HEK293 (cell line): ENCODE data around the gene NID2.

ENCODE experiments used
- CTCF ChIA-PET: fragments of 350-600 bp; formaldehyde crosslinking; extraction: SDS; loops from one replicate; lab custom pipeline; 2021; ENCODE audit warnings: antibody characterized with exemption; lab: Yijun Ruan, JAX
- POLR2A ChIA-PET: fragments of 300-600 bp; formaldehyde crosslinking; extraction: SDS; loops from one replicate; lab custom pipeline; 2020; ENCODE audit warnings: antibody characterized with exemption, inconsistent platforms; lab: Yijun Ruan, JAX
- H3K27ac ChIP-seq: fragments of 200-500 bp; sonication (Bioruptor generic); 2 replicates; pipeline ENCODE4 v1.5.1; 2014; ENCODE audit warnings: low read depth, low read length, control low read depth, inconsistent platforms; ENCODE audit errors: extremely low read depth
- H3K36me3 ChIP-seq, 2 experiments: fragments of 200-500 bp in 1 of 2; sonication (Bioruptor generic) in 1 of 2; 1 replicate in 1 of 2; 2 replicates in 1 of 2; pipeline ENCODE4 v1.5.1; 2014 to 2017; ENCODE audit warnings: inconsistent platforms in 2 of 2, low read length in 2 of 2; ENCODE audit not compliant: control insufficient read depth in 2 of 2, insufficient read depth in 1 of 2
- H3K4me1 ChIP-seq: fragments of 200-500 bp; sonication (Bioruptor generic); 2 replicates; pipeline ENCODE4 v1.5.1; 2014; ENCODE audit warnings: mild to moderate bottlenecking, low read length, inconsistent platforms; ENCODE audit not compliant: control insufficient read depth, insufficient read depth
- H3K4me3 ChIP-seq: 2 replicates; pipeline ENCODE4 v1.5.1; 2011; ENCODE audit warnings: low read depth, mild to moderate bottlenecking, control low read depth, low read length, moderate library complexity
- H3K9me3 ChIP-seq: fragments of 200-500 bp; sonication (Bioruptor generic); 2 replicates; pipeline ENCODE4 v1.5.1; 2014; ENCODE audit warnings: low read depth, low read length, inconsistent platforms; ENCODE audit not compliant: control insufficient read depth, insufficient read depth
- GLIS1 ChIP-seq: fragments of 450-650 bp; formaldehyde crosslinking; IDR thresholded peaks from 2 replicates; pipeline ENCODE4 v1.5.1; 2016; ENCODE audit warnings: missing biosample characterization, missing genetic modification characterization
- KLF9 ChIP-seq: fragments of 450-650 bp; formaldehyde crosslinking; IDR thresholded peaks from 2 replicates; pipeline ENCODE4 v1.5.1; 2016; ENCODE audit warnings: missing biosample characterization, missing genetic modification characterization, low read depth
- MZF1 ChIP-seq: fragments of 450-650 bp; formaldehyde crosslinking; IDR thresholded peaks from 2 replicates; pipeline ENCODE4 v1.5.1; 2017; ENCODE audit warnings: missing biosample characterization, missing genetic modification characterization, borderline replicate concordance
- TRIM28 ChIP-seq: IDR thresholded peaks from 2 replicates; pipeline ENCODE4 v1.6.1; 2011; ENCODE audit warnings: low read length, control low read depth, borderline replicate concordance
- YY2 ChIP-seq: fragments of 450-650 bp; formaldehyde crosslinking; IDR thresholded peaks from 2 replicates; pipeline ENCODE4 v1.5.1; 2016; ENCODE audit warnings: missing biosample characterization, missing genetic modification characterization
- ZFP3 ChIP-seq: fragments of 450-650 bp; formaldehyde crosslinking; IDR thresholded peaks from 2 replicates; pipeline ENCODE4 v1.5.1; 2016; ENCODE audit warnings: low read depth, missing biosample characterization, missing genetic modification characterization
- ZNF133 ChIP-seq: fragments of 450-650 bp; formaldehyde crosslinking; IDR thresholded peaks from 2 replicates; pipeline ENCODE4 v1.5.1; 2016; ENCODE audit warnings: missing biosample characterization, missing genetic modification characterization
- ZNF324 ChIP-seq: fragments of 450-650 bp; formaldehyde crosslinking; IDR thresholded peaks from 2 replicates; pipeline ENCODE4 v1.5.1; 2016; ENCODE audit warnings: missing biosample characterization, missing genetic modification characterization
- ZNF335 ChIP-seq: fragments of 450-650 bp; formaldehyde crosslinking; conservative IDR thresholded peaks from 2 replicates; pipeline ENCODE4 v1.5.1; 2016; ENCODE audit warnings: missing biosample characterization, missing genetic modification characterization
- ZNF350 ChIP-seq: fragments of 450-650 bp; formaldehyde crosslinking; IDR thresholded peaks from 2 replicates; pipeline ENCODE4 v1.5.0; 2017; ENCODE audit warnings: missing biosample characterization, mild to moderate bottlenecking, missing genetic modification characterization
- ZNF394 ChIP-seq: fragments of 450-650 bp; formaldehyde crosslinking; IDR thresholded peaks from 2 replicates; pipeline ENCODE4 v1.5.1; 2016; ENCODE audit warnings: missing biosample characterization, missing genetic modification characterization, mild to moderate bottlenecking, moderate library complexity, borderline replicate concordance
- ZNF416 ChIP-seq: fragments of 450-650 bp; formaldehyde crosslinking; IDR thresholded peaks from 2 replicates; pipeline ENCODE4 v1.5.1; 2016; ENCODE audit warnings: missing biosample characterization, missing genetic modification characterization
- ZNF433 ChIP-seq: fragments of 450-650 bp; formaldehyde crosslinking; IDR thresholded peaks from 2 replicates; pipeline ENCODE4 v1.5.1; 2016; ENCODE audit warnings: missing biosample characterization, missing genetic modification characterization, low read depth
- ZNF501 ChIP-seq: fragments of 450-650 bp; formaldehyde crosslinking; IDR thresholded peaks from 2 replicates; pipeline ENCODE4 v1.5.1; 2016; ENCODE audit warnings: missing biosample characterization, missing genetic modification characterization
- ZNF521 ChIP-seq: fragments of 450-650 bp; formaldehyde crosslinking; IDR thresholded peaks from 2 replicates; pipeline ENCODE4 v1.5.1; 2017; ENCODE audit warnings: missing biosample characterization, mild to moderate bottlenecking, missing genetic modification characterization
- ZNF623 ChIP-seq: fragments of 450-650 bp; formaldehyde crosslinking; IDR thresholded peaks from 2 replicates; pipeline ENCODE4 v1.5.1; 2016; ENCODE audit warnings: missing biosample characterization, missing genetic modification characterization
- ZNF626 ChIP-seq: fragments of 450-650 bp; sonication (Bioruptor Pico); formaldehyde crosslinking; IDR thresholded peaks from 2 replicates; pipeline ENCODE4 v1.5.1; 2018; ENCODE audit warnings: missing biosample characterization, missing genetic modification characterization, inconsistent platforms
- ZNF76 ChIP-seq: fragments of 450-650 bp; formaldehyde crosslinking; IDR thresholded peaks from 2 replicates; pipeline ENCODE4; 2016; ENCODE audit warnings: low read depth, missing biosample characterization, missing genetic modification characterization, borderline replicate concordance
- ZSCAN23 ChIP-seq: fragments of 450-650 bp; formaldehyde crosslinking; IDR thresholded peaks from 2 replicates; pipeline ENCODE4 v1.5.1; 2016; ENCODE audit warnings: missing biosample characterization, missing genetic modification characterization
- TF ChIP-seq, protein P1 (sequence below): fragments of 450-650 bp; formaldehyde crosslinking; IDR thresholded peaks from 2 replicates; pipeline ENCODE4 v1.5.1; 2017; ENCODE audit warnings: missing biosample characterization, missing genetic modification characterization
- TF ChIP-seq, protein P2 (sequence below): fragments of 450-650 bp; formaldehyde crosslinking; IDR thresholded peaks from 2 replicates; pipeline ENCODE4; 2016; ENCODE audit warnings: missing biosample characterization, missing genetic modification characterization
- TF ChIP-seq, protein P3 (sequence below): fragments of 450-650 bp; formaldehyde crosslinking; IDR thresholded peaks from 2 replicates; pipeline ENCODE4 v1.5.1; 2017; ENCODE audit warnings: missing biosample characterization, missing genetic modification characterization
- TF ChIP-seq, protein P4 (sequence below): fragments of 450-650 bp; formaldehyde crosslinking; IDR thresholded peaks from 2 replicates; pipeline ENCODE4 v1.5.1; 2016; ENCODE audit warnings: missing biosample characterization, missing genetic modification characterization, borderline replicate concordance
- TF ChIP-seq, protein P5 (sequence below): fragments of 450-650 bp; formaldehyde crosslinking; IDR thresholded peaks from 2 replicates; pipeline ENCODE4 v1.5.1; 2016; ENCODE audit warnings: missing biosample characterization, missing genetic modification characterization

The NID2 gene

DNA sequence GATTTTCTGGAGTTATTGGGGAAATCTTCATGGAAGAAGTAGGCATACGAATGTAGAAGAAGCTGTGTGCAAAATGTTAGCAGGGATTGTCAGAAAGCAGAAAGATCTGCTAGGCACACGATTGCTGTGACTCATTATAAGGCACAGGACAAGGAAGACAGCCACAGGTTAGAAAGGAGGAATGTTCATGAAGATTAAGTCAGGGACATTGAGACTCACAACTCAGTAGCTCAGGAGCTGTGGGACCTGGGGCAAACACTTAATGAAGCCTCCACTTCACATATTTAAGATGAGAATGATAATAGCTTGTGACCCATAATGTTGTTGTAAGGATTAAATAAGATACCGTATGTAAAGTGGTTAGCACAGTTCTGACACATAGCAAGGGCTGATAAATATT is 106.1 kb downstream of the NID2 start:
- Histone ChIP-seq H3K4me3 (no peak overlapping the region), H3K36me3 (no peaks in the 10 kb centered on the region), H3K27ac (no peak overlapping the region), H3K4me1 (no peaks in the 10 kb centered on the region), H3K9me3 (no peaks in the 10 kb centered on the region; the same call in 1 of the 2 replicates)
- CTCF ChIA-PET, result interaction anchor here (0.8 kb wide), 1 partner anchor 679 kb away, joined by 3 read pairs; no protein-coding TSS in a partner anchor
- TF ChIP-seq ZNF623 (tag by site-specific recombination), result no peak
- no peak for TF ChIP-seq TRIM28
- TF ChIP-seq, protein P1, sequence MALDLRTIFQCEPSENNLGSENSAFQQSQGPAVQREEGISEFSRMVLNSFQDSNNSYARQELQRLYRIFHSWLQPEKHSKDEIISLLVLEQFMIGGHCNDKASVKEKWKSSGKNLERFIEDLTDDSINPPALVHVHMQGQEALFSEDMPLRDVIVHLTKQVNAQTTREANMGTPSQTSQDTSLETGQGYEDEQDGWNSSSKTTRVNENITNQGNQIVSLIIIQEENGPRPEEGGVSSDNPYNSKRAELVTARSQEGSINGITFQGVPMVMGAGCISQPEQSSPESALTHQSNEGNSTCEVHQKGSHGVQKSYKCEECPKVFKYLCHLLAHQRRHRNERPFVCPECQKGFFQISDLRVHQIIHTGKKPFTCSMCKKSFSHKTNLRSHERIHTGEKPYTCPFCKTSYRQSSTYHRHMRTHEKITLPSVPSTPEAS, result no peak
- TF ChIP-seq MZF1 (tag by site-specific recombination), result no peak
- TF ChIP-seq ZNF324 (tag by site-specific recombination), result no peak
- no peak for TF ChIP-seq ZSCAN23 (tag by site-specific recombination)
- POLR2A ChIA-PET, result interaction anchor here (0.5 kb wide), 1 partner anchor 313 kb away, joined by 8 read pairs; no protein-coding TSS in a partner anchor

DNA sequence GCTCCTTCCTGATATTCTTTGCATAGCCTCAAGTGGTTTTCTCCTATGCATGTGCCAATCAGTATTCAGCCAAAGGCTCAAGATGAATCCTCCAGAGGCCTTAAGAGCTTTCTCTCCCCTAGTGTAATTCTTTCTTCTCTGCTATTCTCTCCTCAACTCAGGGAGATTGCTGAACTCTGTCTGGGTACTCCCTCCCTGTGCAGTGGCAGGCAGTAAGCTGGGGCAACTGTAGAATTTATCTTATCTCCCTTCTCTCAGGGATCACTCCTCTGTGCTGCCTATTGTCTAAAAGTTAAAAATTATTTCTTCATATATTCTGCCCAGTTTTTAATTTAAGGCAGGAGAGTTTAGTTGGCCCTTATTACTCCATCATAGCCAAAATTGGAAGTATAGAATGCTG is 108.0 kb downstream of the NID2 start:
- H3K4me1 ChIP-seq, result no peaks in the 10 kb centered on the region
- no peaks in the 10 kb centered on the region for H3K36me3 ChIP-seq
- ChIA-PET CTCF (interaction anchor here (1.3 kb wide), 1 partner anchor 18 kb away, joined by 3 read pairs; no protein-coding TSS in a partner anchor), POLR2A (no interaction called here)
- H3K27ac ChIP-seq, result no peak overlapping the region
- no peak overlapping the region for H3K4me3 ChIP-seq
- no peaks in the 10 kb centered on the region; the same call in 1 of the 2 replicates for H3K9me3 ChIP-seq
- TF ChIP-seq ZNF335 (tag by site-specific recombination) (no peak), ZFP3 (tag by site-specific recombination) (no peak), ZNF350 (tag by site-specific recombination) (no peak), ZNF626 (tag by site-specific recombination) (no peak), YY2 (tag by site-specific recombination) (no peak), ZNF416 (tag by site-specific recombination) (no peak), GLIS1 (tag by site-specific recombination) (no peak), ZNF133 (tag by site-specific recombination) (no peak), ZNF521 (no peak), KLF9 (tag by site-specific recombination) (no peak), ZNF76 (no peak), ZNF394 (tag by site-specific recombination) (no peak), ZNF433 (no peak), ZNF501 (tag by site-specific recombination) (no peak)
- TF ChIP-seq, protein P2, sequence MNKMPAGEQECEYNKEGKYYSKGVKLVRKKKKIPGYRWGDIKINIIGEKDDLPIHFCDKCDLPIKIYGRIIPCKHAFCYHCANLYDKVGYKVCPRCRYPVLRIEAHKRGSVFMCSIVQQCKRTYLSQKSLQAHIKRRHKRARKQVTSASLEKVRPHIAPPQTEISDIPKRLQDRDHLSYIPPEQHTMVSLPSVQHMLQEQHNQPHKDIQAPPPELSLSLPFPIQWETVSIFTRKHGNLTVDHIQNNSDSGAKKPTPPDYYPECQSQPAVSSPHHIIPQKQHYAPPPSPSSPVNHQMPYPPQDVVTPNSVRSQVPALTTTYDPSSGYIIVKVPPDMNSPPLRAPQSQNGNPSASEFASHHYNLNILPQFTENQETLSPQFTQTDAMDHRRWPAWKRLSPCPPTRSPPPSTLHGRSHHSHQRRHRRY, result no peak
- TF ChIP-seq, protein P3, sequence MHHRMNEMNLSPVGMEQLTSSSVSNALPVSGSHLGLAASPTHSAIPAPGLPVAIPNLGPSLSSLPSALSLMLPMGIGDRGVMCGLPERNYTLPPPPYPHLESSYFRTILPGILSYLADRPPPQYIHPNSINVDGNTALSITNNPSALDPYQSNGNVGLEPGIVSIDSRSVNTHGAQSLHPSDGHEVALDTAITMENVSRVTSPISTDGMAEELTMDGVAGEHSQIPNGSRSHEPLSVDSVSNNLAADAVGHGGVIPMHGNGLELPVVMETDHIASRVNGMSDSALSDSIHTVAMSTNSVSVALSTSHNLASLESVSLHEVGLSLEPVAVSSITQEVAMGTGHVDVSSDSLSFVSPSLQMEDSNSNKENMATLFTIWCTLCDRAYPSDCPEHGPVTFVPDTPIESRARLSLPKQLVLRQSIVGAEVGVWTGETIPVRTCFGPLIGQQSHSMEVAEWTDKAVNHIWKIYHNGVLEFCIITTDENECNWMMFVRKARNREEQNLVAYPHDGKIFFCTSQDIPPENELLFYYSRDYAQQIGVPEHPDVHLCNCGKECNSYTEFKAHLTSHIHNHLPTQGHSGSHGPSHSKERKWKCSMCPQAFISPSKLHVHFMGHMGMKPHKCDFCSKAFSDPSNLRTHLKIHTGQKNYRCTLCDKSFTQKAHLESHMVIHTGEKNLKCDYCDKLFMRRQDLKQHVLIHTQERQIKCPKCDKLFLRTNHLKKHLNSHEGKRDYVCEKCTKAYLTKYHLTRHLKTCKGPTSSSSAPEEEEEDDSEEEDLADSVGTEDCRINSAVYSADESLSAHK (tag by site-specific recombination), result no peak
- TF ChIP-seq, protein P4, sequence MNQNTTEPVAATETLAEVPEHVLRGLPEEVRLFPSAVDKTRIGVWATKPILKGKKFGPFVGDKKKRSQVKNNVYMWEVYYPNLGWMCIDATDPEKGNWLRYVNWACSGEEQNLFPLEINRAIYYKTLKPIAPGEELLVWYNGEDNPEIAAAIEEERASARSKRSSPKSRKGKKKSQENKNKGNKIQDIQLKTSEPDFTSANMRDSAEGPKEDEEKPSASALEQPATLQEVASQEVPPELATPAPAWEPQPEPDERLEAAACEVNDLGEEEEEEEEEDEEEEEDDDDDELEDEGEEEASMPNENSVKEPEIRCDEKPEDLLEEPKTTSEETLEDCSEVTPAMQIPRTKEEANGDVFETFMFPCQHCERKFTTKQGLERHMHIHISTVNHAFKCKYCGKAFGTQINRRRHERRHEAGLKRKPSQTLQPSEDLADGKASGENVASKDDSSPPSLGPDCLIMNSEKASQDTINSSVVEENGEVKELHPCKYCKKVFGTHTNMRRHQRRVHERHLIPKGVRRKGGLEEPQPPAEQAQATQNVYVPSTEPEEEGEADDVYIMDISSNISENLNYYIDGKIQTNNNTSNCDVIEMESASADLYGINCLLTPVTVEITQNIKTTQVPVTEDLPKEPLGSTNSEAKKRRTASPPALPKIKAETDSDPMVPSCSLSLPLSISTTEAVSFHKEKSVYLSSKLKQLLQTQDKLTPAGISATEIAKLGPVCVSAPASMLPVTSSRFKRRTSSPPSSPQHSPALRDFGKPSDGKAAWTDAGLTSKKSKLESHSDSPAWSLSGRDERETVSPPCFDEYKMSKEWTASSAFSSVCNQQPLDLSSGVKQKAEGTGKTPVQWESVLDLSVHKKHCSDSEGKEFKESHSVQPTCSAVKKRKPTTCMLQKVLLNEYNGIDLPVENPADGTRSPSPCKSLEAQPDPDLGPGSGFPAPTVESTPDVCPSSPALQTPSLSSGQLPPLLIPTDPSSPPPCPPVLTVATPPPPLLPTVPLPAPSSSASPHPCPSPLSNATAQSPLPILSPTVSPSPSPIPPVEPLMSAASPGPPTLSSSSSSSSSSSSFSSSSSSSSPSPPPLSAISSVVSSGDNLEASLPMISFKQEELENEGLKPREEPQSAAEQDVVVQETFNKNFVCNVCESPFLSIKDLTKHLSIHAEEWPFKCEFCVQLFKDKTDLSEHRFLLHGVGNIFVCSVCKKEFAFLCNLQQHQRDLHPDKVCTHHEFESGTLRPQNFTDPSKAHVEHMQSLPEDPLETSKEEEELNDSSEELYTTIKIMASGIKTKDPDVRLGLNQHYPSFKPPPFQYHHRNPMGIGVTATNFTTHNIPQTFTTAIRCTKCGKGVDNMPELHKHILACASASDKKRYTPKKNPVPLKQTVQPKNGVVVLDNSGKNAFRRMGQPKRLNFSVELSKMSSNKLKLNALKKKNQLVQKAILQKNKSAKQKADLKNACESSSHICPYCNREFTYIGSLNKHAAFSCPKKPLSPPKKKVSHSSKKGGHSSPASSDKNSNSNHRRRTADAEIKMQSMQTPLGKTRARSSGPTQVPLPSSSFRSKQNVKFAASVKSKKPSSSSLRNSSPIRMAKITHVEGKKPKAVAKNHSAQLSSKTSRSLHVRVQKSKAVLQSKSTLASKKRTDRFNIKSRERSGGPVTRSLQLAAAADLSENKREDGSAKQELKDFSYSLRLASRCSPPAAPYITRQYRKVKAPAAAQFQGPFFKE, result no peak
- TF ChIP-seq, protein P5, sequence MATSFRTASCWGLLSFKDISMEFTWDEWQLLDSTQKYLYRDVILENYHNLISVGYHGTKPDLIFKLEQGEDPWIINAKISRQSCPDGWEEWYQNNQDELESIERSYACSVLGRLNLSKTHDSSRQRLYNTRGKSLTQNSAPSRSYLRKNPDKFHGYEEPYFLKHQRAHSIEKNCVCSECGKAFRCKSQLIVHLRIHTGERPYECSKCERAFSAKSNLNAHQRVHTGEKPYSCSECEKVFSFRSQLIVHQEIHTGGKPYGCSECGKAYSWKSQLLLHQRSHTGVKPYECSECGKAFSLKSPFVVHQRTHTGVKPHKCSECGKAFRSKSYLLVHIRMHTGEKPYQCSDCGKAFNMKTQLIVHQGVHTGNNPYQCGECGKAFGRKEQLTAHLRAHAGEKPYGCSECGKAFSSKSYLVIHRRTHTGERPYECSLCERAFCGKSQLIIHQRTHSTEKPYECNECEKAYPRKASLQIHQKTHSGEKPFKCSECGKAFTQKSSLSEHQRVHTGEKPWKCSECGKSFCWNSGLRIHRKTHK (tag by site-specific recombination), result no peak
